NB4 (cell line): Measurements from ENCODE around the gene MEGF11.

Experiments
- DNase-seq: peaks from one replicate; pipeline ENCODE4 v3.0.0; 2010; ENCODE audit warnings: low read depth
- H3K4me3 ChIP-seq: one replicate; pipeline ENCODE4 v1.5.1; 2011; ENCODE audit warnings: mild to moderate bottlenecking, low read depth, low read length, moderate library complexity
- CTCF ChIP-seq: IDR thresholded peaks from one replicate; pipeline ENCODE4 v1.5.1; 2012; ENCODE audit warnings: low read depth, low read length
- MAX ChIP-seq: IDR thresholded peaks from 2 replicates; pipeline ENCODE4 v1.6.1; 2011; ENCODE audit warnings: low read depth, low read length
- MYC ChIP-seq: IDR thresholded peaks from 2 replicates; pipeline ENCODE4 v1.6.1; 2011; ENCODE audit warnings: low read depth, low read length
- POLR2A ChIP-seq: IDR thresholded peaks from 2 replicates; pipeline ENCODE4 v1.6.1; 2011; ENCODE audit warnings: mild to moderate bottlenecking; ENCODE audit not compliant: insufficient read length; ENCODE audit errors: extremely low read depth

Gene MEGF11

GRCh38 chr15:66032006-66032405 is 221.5 kb downstream of the MEGF11 start:
- H3K4me3 ChIP-seq = no peak overlapping the region
- TF ChIP-seq MAX (no peak), MYC (no peak), POLR2A (no peak), CTCF (no peak)
- no peak for DNase-seq

GRCh38 chr15:66030650-66031049 is 222.9 kb downstream of the MEGF11 start:
- H3K4me3 ChIP-seq = no peak overlapping the region
- TF ChIP-seq MYC = no peak
- no peak for TF ChIP-seq MAX
- no peak for TF ChIP-seq CTCF
- no peak for TF ChIP-seq POLR2A
- no peak for DNase-seq

GRCh38 chr15:66029650-66030049 is 223.9 kb downstream of the MEGF11 start:
- no peak for DNase-seq
- H3K4me3 ChIP-seq = no peak overlapping the region
- TF ChIP-seq MYC (no peak), CTCF (no peak), POLR2A (no peak), MAX (no peak)

GRCh38 chr15:66027268-66027805 is 226.2 kb downstream of the MEGF11 start:
- no peak overlapping the region for H3K4me3 ChIP-seq
- DNase-seq = no peak
- TF ChIP-seq POLR2A (no peak), MAX (no peak), CTCF (no peak), MYC (no peak)

- H3K4me3 ChIP-seq = no peak overlapping the region
- DNase-seq = no peak
- TF ChIP-seq MAX (no peak), CTCF (no peak), POLR2A (no peak), MYC (no peak)
Measured at GRCh38 chr15:66025972-66026371, 227.6 kb downstream of the MEGF11 start.

- no peak overlapping the region for H3K4me3 ChIP-seq
- no peak for DNase-seq
- TF ChIP-seq MAX (no peak), POLR2A (no peak), CTCF (no peak), MYC (no peak)
Measured at GRCh38 chr15:66025015-66025452, 228.5 kb downstream of the MEGF11 start.
